ENCODE measurements around the gene B3GNT7.

DNA sequence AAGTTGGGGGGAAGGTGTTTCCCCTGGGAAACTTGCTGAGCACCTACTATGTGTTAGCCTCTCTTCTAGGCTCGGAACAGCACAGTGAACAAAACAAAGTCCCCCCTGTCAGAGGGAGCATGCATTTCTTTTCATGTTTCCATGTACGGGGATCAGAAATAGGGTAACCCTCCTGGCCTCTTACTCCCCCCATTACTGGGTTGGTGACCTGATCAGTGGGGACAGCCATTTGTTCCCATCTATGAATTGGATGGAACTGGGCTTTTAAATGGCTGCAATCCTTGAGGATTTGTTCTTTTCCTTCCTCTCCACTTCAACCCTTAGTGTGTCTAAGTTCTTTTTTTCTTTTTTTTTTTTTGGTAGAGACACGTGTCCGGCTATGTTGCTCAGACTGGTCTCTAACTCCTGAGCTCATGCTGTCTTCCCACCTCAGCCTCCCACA is 55.1 kb downstream of the B3GNT7 start:
- TF ChIP-seq, protein P1, sequence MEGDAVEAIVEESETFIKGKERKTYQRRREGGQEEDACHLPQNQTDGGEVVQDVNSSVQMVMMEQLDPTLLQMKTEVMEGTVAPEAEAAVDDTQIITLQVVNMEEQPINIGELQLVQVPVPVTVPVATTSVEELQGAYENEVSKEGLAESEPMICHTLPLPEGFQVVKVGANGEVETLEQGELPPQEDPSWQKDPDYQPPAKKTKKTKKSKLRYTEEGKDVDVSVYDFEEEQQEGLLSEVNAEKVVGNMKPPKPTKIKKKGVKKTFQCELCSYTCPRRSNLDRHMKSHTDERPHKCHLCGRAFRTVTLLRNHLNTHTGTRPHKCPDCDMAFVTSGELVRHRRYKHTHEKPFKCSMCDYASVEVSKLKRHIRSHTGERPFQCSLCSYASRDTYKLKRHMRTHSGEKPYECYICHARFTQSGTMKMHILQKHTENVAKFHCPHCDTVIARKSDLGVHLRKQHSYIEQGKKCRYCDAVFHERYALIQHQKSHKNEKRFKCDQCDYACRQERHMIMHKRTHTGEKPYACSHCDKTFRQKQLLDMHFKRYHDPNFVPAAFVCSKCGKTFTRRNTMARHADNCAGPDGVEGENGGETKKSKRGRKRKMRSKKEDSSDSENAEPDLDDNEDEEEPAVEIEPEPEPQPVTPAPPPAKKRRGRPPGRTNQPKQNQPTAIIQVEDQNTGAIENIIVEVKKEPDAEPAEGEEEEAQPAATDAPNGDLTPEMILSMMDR (IDR thresholded peaks at IDR 0.05) = no peak
- TF ChIP-seq POLR2A (IDR thresholded peaks at IDR 0.05) = no peak
